SK-N-MC (cell line): ENCODE measurements around the gene NAIP.
"Not testable (repeated sequence)": the region's sequence is repeated elsewhere in the genome, so short reads cannot be mapped to it uniquely, and the experiment has no call there.

Experiments
- DNase-seq: peaks from one replicate; pipeline ENCODE4 v3.0.0-alpha.2; 2011; ENCODE audit warnings: low read depth, low spot score
- H3K27ac ChIP-seq: fragments of 200-600 bp; sonication (generic); 2 replicates; pipeline ENCODE4 v1.5.1; 2016; ENCODE audit warnings: mixed run types
- H3K36me3 ChIP-seq: fragments of 200-600 bp; sonication (generic); 2 replicates; pipeline ENCODE4 v1.6.1; 2017; ENCODE audit warnings: antibody characterized with exemption, low read length, mixed read lengths; ENCODE audit not compliant: insufficient read depth
- H3K4me3 ChIP-seq: fragments of 200-600 bp; sonication (generic); 2 replicates; pipeline ENCODE4 v1.5.1; 2016
- H3K9ac ChIP-seq: fragments of 200-600 bp; sonication (generic); 2 replicates; pipeline ENCODE4 v1.8.0; 2017; ENCODE audit warnings: mixed run types, mixed read lengths; ENCODE audit not compliant: insufficient read length
- H3K9me3 ChIP-seq: fragments of 200-600 bp; sonication (generic); 2 replicates; pipeline ENCODE4 v1.6.1; 2017; ENCODE audit warnings: low read depth, mild to moderate bottlenecking, antibody characterized with exemption, low read length, moderate library complexity, mixed read lengths
- EZH2 ChIP-seq: fragments of 200-600 bp; sonication (generic); IDR thresholded peaks from one replicate; pipeline ENCODE4 v1.6.1; 2017; ENCODE audit warnings: antibody characterized with exemption
- FOXP2 ChIP-seq: optimal IDR thresholded peaks from 2 replicates; pipeline ENCODE3; 2011; ENCODE audit warnings: mild to moderate bottlenecking, moderate library complexity; ENCODE audit not compliant: insufficient read depth; ENCODE audit errors: extremely low read length, control extremely low read depth
- POLR2AphosphoS5 ChIP-seq: IDR thresholded peaks from 2 replicates; pipeline ENCODE4 v1.6.1; 2012; ENCODE audit warnings: mild to moderate bottlenecking, low read depth, low read length, borderline replicate concordance

The NAIP gene

GRCh38 chr5:71025289-71025953, at the start of gene NAIP:
Gene NAIP (minus strand): TSS chr5:71025339. CDS start chr5:71012915, 12,424 bp downstream.
- not testable (repeated sequence) for H3K9me3 ChIP-seq, H3K36me3 ChIP-seq, H3K4me3 ChIP-seq, H3K27ac ChIP-seq, DNase-seq, H3K9ac ChIP-seq

- not testable (repeated sequence) for H3K9me3 ChIP-seq, H3K9ac ChIP-seq, H3K27ac ChIP-seq, DNase-seq, H3K36me3 ChIP-seq, H3K4me3 ChIP-seq
These were observed 42.3 kb upstream of the NAIP start, which contains the start of gene GTF2H2 for GRCh38 chr5:71067262-71067928. Gene GTF2H2 (minus strand): TSS chr5:71067676. CDS start chr5:71062763, 4,913 bp downstream.

GRCh38 chr5:71061322-71061721, 36.2 kb upstream of the NAIP start:
- not testable (repeated sequence) for H3K36me3 ChIP-seq, H3K9ac ChIP-seq, H3K4me3 ChIP-seq, H3K27ac ChIP-seq, DNase-seq, H3K9me3 ChIP-seq

GRCh38 chr5:71059426-71059825, 34.3 kb upstream of the NAIP start:
- not testable (repeated sequence) for H3K36me3 ChIP-seq, DNase-seq

GRCh38 chr5:71044808-71045207, 19.7 kb upstream of the NAIP start:
- not testable (repeated sequence) for H3K36me3 ChIP-seq, H3K9me3 ChIP-seq, H3K4me3 ChIP-seq, H3K9ac ChIP-seq, H3K27ac ChIP-seq, DNase-seq

More at GRCh38 chr5:71059426-71059825, 34.3 kb upstream of the NAIP start:
- H3K4me3 ChIP-seq, H3K9ac ChIP-seq, H3K27ac ChIP-seq, H3K9me3 ChIP-seq: not testable (repeated sequence)

- not testable (repeated sequence) for H3K36me3 ChIP-seq, H3K4me3 ChIP-seq, H3K9me3 ChIP-seq, DNase-seq, H3K9ac ChIP-seq, H3K27ac ChIP-seq
These were observed 19.0 kb upstream of the NAIP start for GRCh38 chr5:71044128-71044527.

GRCh38 chr5:71031046-71031776, 6.1 kb upstream of the NAIP start:
- DNase-seq, H3K9me3 ChIP-seq, H3K27ac ChIP-seq, H3K9ac ChIP-seq, H3K36me3 ChIP-seq, H3K4me3 ChIP-seq: not testable (repeated sequence)

GRCh38 chr5:71020643-71021042, 4.5 kb downstream of the NAIP start:
- not testable (repeated sequence) for H3K4me3 ChIP-seq, DNase-seq, H3K9ac ChIP-seq, H3K9me3 ChIP-seq, H3K36me3 ChIP-seq, H3K27ac ChIP-seq

- not testable (repeated sequence) for H3K9ac ChIP-seq, DNase-seq, H3K36me3 ChIP-seq, H3K27ac ChIP-seq, H3K4me3 ChIP-seq, H3K9me3 ChIP-seq
These were observed 6.6 kb downstream of the NAIP start for GRCh38 chr5:71018376-71019005.

GRCh38 chr5:71014176-71014575, 11.0 kb downstream of the NAIP start:
- Histone ChIP-seq H3K27ac (no peak overlapping the region), H3K9ac (no peak overlapping the region), H3K4me3 (no peak overlapping the region), H3K9me3 (no peaks in the 10 kb centered on the region), H3K36me3 (no peaks in the 10 kb centered on the region)
- DNase-seq: no peak
- TF ChIP-seq POLR2AphosphoS5: no peak
- no peak for TF ChIP-seq EZH2
- TF ChIP-seq FOXP2: no peak
